Measurements from ENCODE around the gene KAZN. TPM values are rescaled to one million over a fixed set of nuclear protein-coding genes. Genes with fewer than 3 reads are reported as not detected.
A peak's percentile ranks its signal among the peaks of the same experiment; 100 is the strongest.

Gene KAZN
- total RNA-seq, 2 experiments from 2014 or later, result 0.22 to 0.55 TPM

GRCh38 chr1:14914351-14914988 is 316.0 kb downstream of the KAZN start:
- CTCF ChIA-PET, result no interaction called here
- intact Hi-C loops (cut with DNase I, micrococcal nuclease), result no loop called here

DNA sequence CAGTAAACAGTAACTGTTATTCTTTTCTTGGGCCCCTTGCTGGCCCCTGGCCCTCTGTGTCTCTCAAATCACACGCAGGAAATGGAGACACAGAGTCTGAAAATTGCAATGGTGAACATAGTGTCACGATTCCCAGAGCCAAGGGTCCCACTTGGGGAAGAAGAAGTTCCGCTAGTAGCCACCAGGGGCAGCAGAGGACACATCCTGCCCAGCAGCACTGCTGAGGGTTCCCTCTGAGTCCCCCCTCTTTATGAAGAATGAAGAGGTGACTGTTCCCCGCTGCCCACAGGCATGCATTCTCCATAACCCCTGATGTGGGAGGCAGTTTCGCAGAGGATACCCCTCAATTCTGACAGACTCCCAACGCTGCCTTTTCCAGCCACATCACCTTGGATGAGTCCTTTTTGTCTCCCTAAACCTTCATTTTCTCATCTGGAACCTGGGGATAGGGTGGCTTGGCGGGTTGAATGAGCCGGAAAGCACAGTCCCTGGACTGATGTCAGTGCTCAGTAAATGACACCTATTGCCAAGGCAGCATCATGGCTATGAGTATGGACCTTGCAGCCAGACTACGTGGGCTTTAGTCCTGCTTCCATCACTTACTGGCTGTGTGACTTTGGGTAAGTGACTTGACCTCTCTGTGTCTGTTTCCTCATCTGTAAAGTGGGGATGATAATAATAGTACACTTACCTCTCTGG is 317.0 kb downstream of the KAZN start:
- DNase-seq (peak in 10 of 14 experiments; percentile 12 to 56 (median 26)), ATAC-seq (ENCODE audit: poor library complexity) (no peak)
- no peak overlapping the region for H3K4me3 ChIP-seq (ENCODE audit: low read length)
- H3K4me1 Mint-ChIP-seq (ENCODE audit: low read depth), result no peaks in the 10 kb centered on the region
- H3K4me1 ChIP-seq (ENCODE audit: insufficient read depth, low read length), result no peaks in the 10 kb centered on the region
- POLR2A ChIA-PET, result no interaction called here
- H3K36me3 ChIP-seq (ENCODE audit: insufficient read depth, low read length), result no peaks in the 10 kb centered on the region
- intact Hi-C loops (cut with DNase I, micrococcal nuclease), result no loop called here
- H3K36me3 Mint-ChIP-seq (ENCODE audit: low read depth), result no peaks in the 10 kb centered on the region
- CTCF ChIA-PET, result no interaction called here
- H3K27ac ChIP-seq (ENCODE audit: low read depth in 1 of 2, low read length in 2 of 2), result no peak overlapping the region
- peak; percentile 59 for TF ChIP-seq CTCF (IDR thresholded peaks at IDR 0.05)
- H3K9me3 ChIP-seq (ENCODE audit: control insufficient read depth in 1 of 2, insufficient read depth in 1 of 2, low read length in 2 of 2), result no peaks in the 10 kb centered on the region
- no peak overlapping the region for H3K4me3 Mint-ChIP-seq
- H3K27me3 Mint-ChIP-seq, result peaks cover 9% of the 10 kb centered on the region
- no peak overlapping the region for H3K27ac Mint-ChIP-seq
- peaks cover 0 to 3% of the 10 kb centered on the region in 2 experiments for H3K27me3 ChIP-seq (ENCODE audit: control insufficient read depth in 1 of 2, insufficient read depth in 2 of 2, low read length in 2 of 2)
- H3K9me3 Mint-ChIP-seq, result no peaks in the 10 kb centered on the region

More at GRCh38 chr1:14914351-14914988, 316.0 kb downstream of the KAZN start:
- Histone ChIP-seq H3K4me3 (ENCODE audit: low read length) (no peak overlapping the region), H3K36me3 (ENCODE audit: insufficient read depth, low read length) (no peaks in the 10 kb centered on the region), H3K9me3 (ENCODE audit: control insufficient read depth in 1 of 2, insufficient read depth in 1 of 2, low read length in 2 of 2) (no peaks in the 10 kb centered on the region), H3K4me1 (ENCODE audit: insufficient read depth, low read length) (no peaks in the 10 kb centered on the region), H3K27ac (ENCODE audit: low read depth in 1 of 2, low read length in 2 of 2) (no peak overlapping the region), H3K27me3 (ENCODE audit: control insufficient read depth in 1 of 2, insufficient read depth in 2 of 2, low read length in 2 of 2) (peaks cover 0 to 3% of the 10 kb centered on the region in 2 experiments)
- no peak overlapping the region for H3K4me3 Mint-ChIP-seq
- DNase-seq, result no peak
- ATAC-seq (ENCODE audit: poor library complexity), result no peak
- no peak overlapping the region for H3K27ac Mint-ChIP-seq
- H3K4me1 Mint-ChIP-seq (ENCODE audit: low read depth), result no peaks in the 10 kb centered on the region
- POLR2A ChIA-PET, result no interaction called here
- H3K9me3 Mint-ChIP-seq, result no peaks in the 10 kb centered on the region
- peaks cover 5% of the 10 kb centered on the region for H3K27me3 Mint-ChIP-seq
- TF ChIP-seq CTCF (IDR thresholded peaks at IDR 0.05), result no peak
- no peaks in the 10 kb centered on the region for H3K36me3 Mint-ChIP-seq (ENCODE audit: low read depth)

GRCh38 chr1:14919289-14919688 is 320.8 kb downstream of the KAZN start:
- H3K36me3 ChIP-seq (ENCODE audit: insufficient read depth, low read length), result no peaks in the 10 kb centered on the region
- Mint-ChIP-seq H3K36me3 (ENCODE audit: low read depth) (no peaks in the 10 kb centered on the region), H3K4me1 (ENCODE audit: low read depth) (no peaks in the 10 kb centered on the region), H3K27ac (no peak overlapping the region), H3K4me3 (no peak overlapping the region), H3K27me3 (peaks cover 17% of the 10 kb centered on the region), H3K9me3 (no peaks in the 10 kb centered on the region)
- H3K4me3 ChIP-seq (ENCODE audit: low read length), result no peak overlapping the region
- no peaks in the 10 kb centered on the region for H3K9me3 ChIP-seq (ENCODE audit: control insufficient read depth in 1 of 2, insufficient read depth in 1 of 2, low read length in 2 of 2)
- peaks cover 14% of the 10 kb centered on the region in 2 experiments for H3K27me3 ChIP-seq (ENCODE audit: control insufficient read depth in 1 of 2, insufficient read depth in 2 of 2, low read length in 2 of 2)
- ChIA-PET CTCF (no interaction called here), POLR2A (no interaction called here)
- ATAC-seq (ENCODE audit: poor library complexity), result no peak
- no peaks in the 10 kb centered on the region for H3K4me1 ChIP-seq (ENCODE audit: insufficient read depth, low read length)
- DNase-seq, result no peak
- intact Hi-C loops (cut with DNase I, micrococcal nuclease), result no loop called here
- H3K27ac ChIP-seq (ENCODE audit: low read depth in 1 of 2, low read length in 2 of 2), result no peak overlapping the region
- no peak for TF ChIP-seq CTCF (IDR thresholded peaks at IDR 0.05)

Measured in CD4-positive, alpha-beta T cell (primary cell).